GM18520 (cell line): ENCODE data around the gene SYT14.
"Not testable (repeated sequence)": the region's sequence is repeated elsewhere in the genome, so short reads cannot be mapped to it uniquely, and the experiment has no call there.

ENCODE experiments used
- ATAC-seq: cut with Tn5 transposase; IDR thresholded peaks from one replicate; pipeline ENCODE4 v1.9.1; 2021; ENCODE audit not compliant: unreplicated experiment

The SYT14 gene

GRCh38 chr1:210024282-210024681, 86.3 kb downstream of the SYT14 start:
- no peak for ATAC-seq

- ATAC-seq, result no peak
Measured at GRCh38 chr1:210024996-210025395, 87.0 kb downstream of the SYT14 start.

DNA sequence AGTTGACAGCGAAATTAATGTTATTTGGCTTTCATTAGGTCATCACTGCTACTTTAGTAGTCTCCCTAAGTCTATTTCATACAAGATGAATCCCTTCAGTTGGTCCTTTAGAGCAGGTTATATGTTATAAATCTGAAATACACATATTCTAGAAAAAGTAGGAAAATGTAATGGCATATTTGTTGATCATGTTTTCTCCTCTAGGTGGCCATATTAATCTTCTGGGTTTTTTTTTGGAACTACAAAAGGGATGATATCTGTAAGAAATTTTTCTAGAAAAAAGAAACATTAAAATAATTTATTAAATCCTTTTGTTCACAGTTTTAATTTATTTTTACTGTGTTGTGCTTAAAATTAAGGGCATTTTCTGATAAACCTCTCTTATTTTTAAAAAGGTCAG, 87.9 kb downstream of the SYT14 start:
- no peak for ATAC-seq

- ATAC-seq, result no peak
Measured at GRCh38 chr1:210027994-210028393, 90.0 kb downstream of the SYT14 start.

- ATAC-seq, result no peak
Measured at GRCh38 chr1:210031473-210031872, 93.5 kb downstream of the SYT14 start.

GRCh38 chr1:210043058-210043457, 105.0 kb downstream of the SYT14 start:
- ATAC-seq, result no peak

GRCh38 chr1:210049616-210050015, 111.6 kb downstream of the SYT14 start:
- ATAC-seq, result no peak

DNA sequence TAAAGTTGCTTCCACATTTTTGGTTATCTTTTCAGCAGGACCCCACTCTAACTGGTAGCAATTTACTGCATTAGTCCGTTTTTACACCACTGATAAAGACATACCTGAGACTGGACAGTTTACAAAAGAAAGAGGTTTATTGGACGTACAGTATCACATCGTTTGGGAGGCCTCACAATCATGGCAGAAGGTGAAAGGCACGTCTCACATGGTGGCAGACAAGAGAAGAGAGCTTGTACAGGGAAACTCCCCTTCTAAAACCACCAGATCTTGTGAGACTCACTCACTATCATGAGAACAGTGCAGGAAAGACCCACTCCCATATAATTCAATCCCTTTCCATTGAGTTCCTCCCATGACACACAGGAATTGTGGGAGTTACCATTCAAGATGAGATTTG, 112.5 kb downstream of the SYT14 start:
- ATAC-seq, result not testable (repeated sequence)

DNA sequence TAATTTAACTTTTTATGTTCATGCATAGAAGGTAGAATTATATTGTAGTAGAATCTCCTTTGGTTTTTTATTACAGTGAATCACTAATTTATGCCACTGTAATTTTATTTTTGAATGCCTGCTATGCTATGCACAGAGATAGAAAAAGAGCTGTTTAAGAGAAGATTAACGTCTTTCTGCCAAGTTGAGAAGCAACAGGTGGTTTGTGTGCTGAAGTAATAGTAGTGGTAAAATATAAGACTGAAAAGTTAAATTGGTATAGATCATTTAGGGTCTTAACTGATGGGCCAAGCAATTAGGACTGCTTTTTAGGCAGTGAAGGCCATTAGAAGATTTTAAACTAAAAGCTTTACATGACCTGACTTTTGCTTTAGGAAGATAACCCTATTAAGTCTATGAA, 115.1 kb downstream of the SYT14 start:
- no peak for ATAC-seq

DNA sequence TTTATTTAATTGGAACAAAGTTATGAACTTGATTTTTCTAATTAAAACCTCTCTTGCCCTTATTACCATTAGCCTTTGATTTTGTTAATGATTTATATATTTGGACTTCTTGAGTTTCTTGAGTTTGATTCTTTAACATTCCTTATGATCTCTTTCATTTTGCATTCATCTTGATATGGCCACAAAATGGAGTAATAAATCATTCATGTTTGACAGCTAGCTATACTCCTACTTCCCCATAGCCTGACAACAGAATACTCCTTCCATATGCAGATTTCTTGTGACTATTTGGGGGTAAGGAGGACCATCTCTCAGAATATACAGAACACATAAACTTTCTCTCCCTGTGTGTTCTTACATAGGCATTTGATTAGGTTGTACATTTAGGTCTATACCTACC, 119.6 kb downstream of the SYT14 start:
- ATAC-seq, result no peak

DNA sequence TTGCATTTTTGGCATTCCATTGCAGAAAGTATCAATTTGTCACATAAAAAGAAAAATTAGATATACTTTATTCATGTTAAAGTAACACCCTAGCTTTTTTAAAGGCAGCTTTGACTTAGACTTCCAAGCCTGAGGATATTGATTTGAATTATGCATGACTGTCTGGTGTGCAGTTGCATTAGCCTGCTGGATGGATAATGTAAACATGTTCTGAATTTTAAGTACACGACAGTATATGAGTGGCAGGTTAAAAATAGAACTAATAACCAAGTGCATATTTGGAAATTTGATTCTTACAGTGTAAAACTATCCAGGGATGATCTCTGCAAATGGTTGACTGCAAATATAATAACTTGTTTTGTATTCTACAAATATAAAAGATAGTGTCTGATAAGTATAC, 124.0 kb downstream of the SYT14 start:
- no peak for ATAC-seq

- ATAC-seq, result no peak
Measured at GRCh38 chr1:210070531-210070930, 132.5 kb downstream of the SYT14 start.

GRCh38 chr1:210072129-210072528, 134.1 kb downstream of the SYT14 start:
- ATAC-seq, result no peak

- ATAC-seq, result no peak
Measured at GRCh38 chr1:210072896-210073504, 135.0 kb downstream of the SYT14 start.

GRCh38 chr1:210074904-210075303, 136.9 kb downstream of the SYT14 start:
- ATAC-seq, result no peak

GRCh38 chr1:210076620-210077019, 138.6 kb downstream of the SYT14 start:
- no peak for ATAC-seq

GRCh38 chr1:210081494-210081893, 143.5 kb downstream of the SYT14 start:
- ATAC-seq, result no peak

GRCh38 chr1:210085359-210085758, 147.3 kb downstream of the SYT14 start:
- ATAC-seq, result no peak

DNA sequence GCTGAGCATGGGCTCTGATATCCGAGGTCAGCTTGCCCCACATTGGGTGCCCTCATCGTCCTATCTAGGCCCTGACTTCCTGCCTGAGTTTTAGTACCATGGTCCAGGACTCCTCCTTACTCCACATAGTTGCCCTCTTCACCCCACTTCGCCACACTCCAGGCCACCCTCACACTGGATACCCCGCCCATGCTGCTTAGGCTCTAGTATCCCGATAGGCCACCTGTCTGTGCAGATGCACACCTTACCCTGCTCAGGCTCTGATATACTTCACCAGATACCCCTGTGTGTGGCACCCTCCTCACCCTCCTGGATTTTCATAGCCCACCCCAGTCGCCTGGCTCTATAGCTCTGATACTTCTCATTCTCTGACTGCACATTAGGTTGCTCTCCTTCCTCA, 149.0 kb downstream of the SYT14 start:
- ATAC-seq, result no peak

DNA sequence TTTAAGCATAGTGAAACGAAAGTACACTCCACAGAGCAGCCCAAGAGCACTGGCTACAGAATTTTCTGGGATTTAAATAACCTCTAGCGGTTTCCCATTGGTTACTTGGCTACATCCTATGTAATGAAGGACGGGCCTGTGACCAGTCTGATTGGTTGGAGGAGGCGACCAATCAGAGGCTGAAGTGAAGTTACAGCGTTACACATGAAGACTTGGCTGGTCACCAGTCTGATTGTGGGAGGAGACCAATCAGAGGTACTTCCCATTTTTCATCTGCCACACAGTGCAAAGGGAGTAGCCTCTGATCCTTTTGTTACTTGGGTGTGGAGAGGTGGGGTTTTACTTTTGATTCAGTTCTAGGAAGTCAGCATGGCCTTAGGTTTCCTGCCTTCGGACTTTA, 151.8 kb downstream of the SYT14 start:
- ATAC-seq, result no peak

DNA sequence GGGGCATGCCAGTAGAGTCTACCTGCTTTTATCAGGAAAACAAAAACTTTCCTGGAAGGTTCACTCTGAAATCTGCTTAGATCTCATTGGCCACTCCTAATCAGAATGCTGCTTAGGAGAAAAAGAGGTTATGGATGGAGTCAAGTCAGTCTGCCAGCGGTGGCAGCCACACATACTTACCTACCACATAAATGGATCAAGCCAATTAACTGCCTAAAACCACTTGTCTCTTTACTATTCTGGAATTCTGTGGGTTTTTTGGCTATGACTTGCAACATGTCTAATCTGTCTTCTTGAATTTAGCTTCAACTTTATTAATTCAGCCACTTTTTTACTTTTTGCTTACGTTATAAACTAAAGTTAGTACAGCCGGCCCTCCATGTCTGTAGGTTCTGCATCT, 154.3 kb downstream of the SYT14 start:
- ATAC-seq, result no peak

DNA sequence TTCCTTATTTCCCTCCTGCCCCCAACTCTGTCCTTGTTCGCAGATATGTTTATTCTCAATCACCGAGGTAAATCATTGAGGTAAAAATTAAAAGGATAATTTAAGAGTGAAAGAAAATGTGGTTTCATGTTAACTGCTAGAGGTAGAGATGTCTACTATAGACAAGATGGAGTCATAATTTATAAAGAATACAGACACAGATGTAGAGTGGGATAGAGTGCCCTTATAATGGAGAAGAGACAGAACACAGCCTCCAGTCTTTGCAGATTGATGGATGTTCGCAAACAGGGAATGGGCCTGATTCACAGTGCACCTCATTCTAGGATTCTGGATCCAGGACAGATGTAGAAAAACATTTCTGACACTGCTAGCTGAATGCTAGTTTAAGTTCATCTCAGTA, 155.4 kb downstream of the SYT14 start:
- ATAC-seq, result no peak

- ATAC-seq, result no peak
Measured at GRCh38 chr1:210098356-210098755, 160.3 kb downstream of the SYT14 start.

DNA sequence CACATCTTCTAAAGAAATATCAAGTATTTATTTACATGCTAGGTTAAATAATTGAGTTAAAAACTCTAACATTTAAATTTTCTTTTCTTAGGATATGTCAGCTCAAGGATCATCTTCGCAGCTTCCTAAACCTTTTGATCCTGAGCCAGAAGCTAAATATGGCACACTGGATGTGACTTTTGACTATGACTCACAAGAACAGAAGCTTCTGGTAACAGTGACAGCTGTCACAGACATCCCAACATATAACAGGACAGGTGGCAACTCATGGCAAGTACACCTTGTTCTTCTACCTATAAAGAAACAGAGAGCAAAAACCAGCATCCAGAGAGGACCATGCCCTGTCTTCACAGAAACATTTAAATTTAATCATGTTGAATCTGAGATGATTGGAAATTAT, 161.9 kb downstream of the SYT14 start:
- no peak for ATAC-seq
